Heart left ventricle (tissue), 13 donors: ENCODE data around the gene DAAM2.

Experiments used
- POLR2A ChIP-seq, 2 donors: fragments of 450-650 bp; IDR thresholded peaks; one replicate each; pipeline ENCODE4 v1.6.1; 2017; ENCODE audit warnings: antibody characterized with exemption in 2 of 2, mild to moderate bottlenecking in 2 of 2, moderate library complexity in 2 of 2
- TF ChIP-seq, protein P1 (sequence below), 12 donors: fragments of 200-600 bp; sonication (generic) in 4 of 12; IDR thresholded peaks; one replicate each; pipeline versions ENCODE4 v1.5.0 to v1.8.0; 2018 to 2022; ENCODE audit warnings: antibody characterized with exemption in 12 of 12, mild to moderate bottlenecking in 5 of 12
- donor health status: ischemic (EF 13 %, LVEDD 7.1; RV severe dilation, severe dysfunction).
- donor health status: DM: no; HTN: yes; CAD: no.
- donor health status: DM: no; HTN: no; CAD: no.
- donor health status: ischemic (EF 25% LVEDD 6.9; RV normal size, moderate dysfunction).
- donor health status: ischemic (EF 25% LVEDD 5.7; RV mildly dilated, moderate dysfunction).
- donor health status: ischemic (EF 35%, LVEDD 5.7; RV mildly dilated, moderate dysfunction).
- donor health status: nonischemic (EF 11% LVEDD 7.7; RV severe dilation, severe dysfunction).
- donor health status: DM: yes; HTN: yes; CAD: no.
- donor health status: PGD.
- donor health status: ischemic (EF 29% LVEDD 5.4; RV normal size, mild dysfunction).
- donor health status: nonischemic (EF 23%, LVEDD 6.1; RV moderate dilation, normal function).

DNA sequence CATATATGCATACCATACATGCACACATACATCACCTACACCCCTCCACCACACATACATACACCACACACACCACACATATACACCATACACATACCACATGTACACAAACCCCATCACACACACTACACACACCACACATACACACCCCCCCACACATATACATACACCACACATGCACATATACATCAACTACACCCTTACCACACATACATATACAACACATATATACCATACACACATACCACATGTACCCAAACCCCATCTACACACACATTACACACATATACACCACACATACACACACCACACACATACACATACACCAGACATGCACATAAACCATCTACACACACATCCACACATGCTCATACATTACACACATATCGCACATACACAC is 52.7 kb downstream of the DAAM2 start:
- TF ChIP-seq POLR2A (IDR thresholded peaks at IDR 0.05), result no peak
- TF ChIP-seq, protein P1, sequence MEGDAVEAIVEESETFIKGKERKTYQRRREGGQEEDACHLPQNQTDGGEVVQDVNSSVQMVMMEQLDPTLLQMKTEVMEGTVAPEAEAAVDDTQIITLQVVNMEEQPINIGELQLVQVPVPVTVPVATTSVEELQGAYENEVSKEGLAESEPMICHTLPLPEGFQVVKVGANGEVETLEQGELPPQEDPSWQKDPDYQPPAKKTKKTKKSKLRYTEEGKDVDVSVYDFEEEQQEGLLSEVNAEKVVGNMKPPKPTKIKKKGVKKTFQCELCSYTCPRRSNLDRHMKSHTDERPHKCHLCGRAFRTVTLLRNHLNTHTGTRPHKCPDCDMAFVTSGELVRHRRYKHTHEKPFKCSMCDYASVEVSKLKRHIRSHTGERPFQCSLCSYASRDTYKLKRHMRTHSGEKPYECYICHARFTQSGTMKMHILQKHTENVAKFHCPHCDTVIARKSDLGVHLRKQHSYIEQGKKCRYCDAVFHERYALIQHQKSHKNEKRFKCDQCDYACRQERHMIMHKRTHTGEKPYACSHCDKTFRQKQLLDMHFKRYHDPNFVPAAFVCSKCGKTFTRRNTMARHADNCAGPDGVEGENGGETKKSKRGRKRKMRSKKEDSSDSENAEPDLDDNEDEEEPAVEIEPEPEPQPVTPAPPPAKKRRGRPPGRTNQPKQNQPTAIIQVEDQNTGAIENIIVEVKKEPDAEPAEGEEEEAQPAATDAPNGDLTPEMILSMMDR (IDR thresholded peaks at IDR 0.05), result no peak
